ENCODE results near the gene MMP2. TPM values are rescaled to one million over a fixed set of nuclear protein-coding genes. Genes with fewer than 3 reads are reported as not detected.

Gene MMP2
- total RNA-seq, 6 donors from 2014 or later = 45.7 to 265 (median 143) TPM

DNA sequence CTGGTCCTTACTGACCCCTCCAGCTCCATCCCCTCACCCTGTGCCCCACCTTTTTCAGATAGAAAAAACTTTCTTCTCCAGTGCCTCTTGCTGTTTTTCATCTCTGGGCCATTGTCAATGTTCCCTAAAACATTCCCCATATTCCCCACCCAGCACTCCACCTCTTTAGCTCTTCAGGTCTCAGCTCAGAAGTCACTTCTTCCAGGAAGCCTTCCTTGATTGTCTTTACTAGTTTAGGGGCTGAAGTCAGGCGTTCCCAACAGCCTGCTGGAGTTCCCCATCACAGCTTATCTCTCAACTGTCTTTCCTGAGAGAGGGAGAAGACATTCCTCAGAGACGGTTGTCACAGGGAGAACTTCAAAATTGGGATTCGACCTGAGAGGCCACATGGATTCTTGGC lies 1.3 kb upstream of the MMP2 start:
- Histone ChIP-seq H3K36me3 (no peaks in the 10 kb centered on the region), H3K27me3 (peaks cover 0 to 23% (median 2%) of the 10 kb centered on the region in 4 donors), H3K27ac (peak overlapping the region; percentile 6 to 91 (median 87)), H3K9me3 (no peaks in the 10 kb centered on the region), H3K4me1 (peaks cover 0 to 23% (median 12%) of the 10 kb centered on the region in 4 donors), H3K4me3 (no peak overlapping the region)
- ATAC-seq (ENCODE audit: low FRiP score in 2 of 2) (no peak), DNase-seq (no peak)
- TF ChIP-seq POLR2AphosphoS5 (IDR thresholded peaks at IDR 0.05) (no peak), EP300 (IDR thresholded peaks at IDR 0.05) (no peak), POLR2A (IDR thresholded peaks at IDR 0.05) (no peak)
- TF ChIP-seq, protein P1, sequence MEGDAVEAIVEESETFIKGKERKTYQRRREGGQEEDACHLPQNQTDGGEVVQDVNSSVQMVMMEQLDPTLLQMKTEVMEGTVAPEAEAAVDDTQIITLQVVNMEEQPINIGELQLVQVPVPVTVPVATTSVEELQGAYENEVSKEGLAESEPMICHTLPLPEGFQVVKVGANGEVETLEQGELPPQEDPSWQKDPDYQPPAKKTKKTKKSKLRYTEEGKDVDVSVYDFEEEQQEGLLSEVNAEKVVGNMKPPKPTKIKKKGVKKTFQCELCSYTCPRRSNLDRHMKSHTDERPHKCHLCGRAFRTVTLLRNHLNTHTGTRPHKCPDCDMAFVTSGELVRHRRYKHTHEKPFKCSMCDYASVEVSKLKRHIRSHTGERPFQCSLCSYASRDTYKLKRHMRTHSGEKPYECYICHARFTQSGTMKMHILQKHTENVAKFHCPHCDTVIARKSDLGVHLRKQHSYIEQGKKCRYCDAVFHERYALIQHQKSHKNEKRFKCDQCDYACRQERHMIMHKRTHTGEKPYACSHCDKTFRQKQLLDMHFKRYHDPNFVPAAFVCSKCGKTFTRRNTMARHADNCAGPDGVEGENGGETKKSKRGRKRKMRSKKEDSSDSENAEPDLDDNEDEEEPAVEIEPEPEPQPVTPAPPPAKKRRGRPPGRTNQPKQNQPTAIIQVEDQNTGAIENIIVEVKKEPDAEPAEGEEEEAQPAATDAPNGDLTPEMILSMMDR (IDR thresholded peaks at IDR 0.05) = no peak
- WGBS, 2 donors = 78 to 81% methylated on average over 3 of the region's 3 CpGs

DNA sequence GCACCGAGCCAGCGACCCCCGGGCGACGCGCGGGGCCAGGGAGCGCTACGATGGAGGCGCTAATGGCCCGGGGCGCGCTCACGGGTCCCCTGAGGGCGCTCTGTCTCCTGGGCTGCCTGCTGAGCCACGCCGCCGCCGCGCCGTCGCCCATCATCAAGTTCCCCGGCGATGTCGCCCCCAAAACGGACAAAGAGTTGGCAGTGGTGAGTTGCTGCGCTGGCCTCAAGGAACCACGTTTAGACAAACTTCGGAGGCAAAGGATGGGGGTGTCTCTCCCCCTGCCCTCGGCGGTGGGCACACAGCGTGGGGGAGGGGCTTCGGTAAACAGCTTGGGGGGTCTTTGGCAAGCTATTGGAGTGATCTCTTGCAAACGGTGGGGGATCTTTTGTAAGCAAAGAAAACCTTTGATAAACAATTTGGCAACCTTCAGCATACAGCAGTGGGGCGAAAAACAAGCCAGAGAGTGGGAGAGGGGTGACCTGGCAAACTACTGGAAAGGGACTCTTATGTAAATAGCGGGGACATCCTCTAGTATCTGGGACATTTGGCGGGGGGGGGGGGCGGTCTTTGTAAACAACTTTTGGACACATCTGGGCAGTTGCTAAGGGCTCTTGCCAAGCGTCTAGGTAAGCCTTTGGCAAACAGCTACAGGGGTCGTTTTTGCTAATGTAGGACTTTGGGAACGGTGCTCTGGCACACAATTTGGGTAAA lies 587 bp downstream of the MMP2 start:
- Histone ChIP-seq H3K36me3 (no peaks in the 10 kb centered on the region), H3K4me3 (peak overlapping the region; percentile 16 to 54 (median 48)), H3K4me1 (peaks cover 0 to 23% (median 12%) of the 10 kb centered on the region in 4 donors), H3K27me3 (peaks cover 0 to 23% (median 2%) of the 10 kb centered on the region in 4 donors), H3K9me3 (no peaks in the 10 kb centered on the region), H3K27ac (peak overlapping the region; percentile 73 to 91 (median 87))
- TF ChIP-seq EP300 (IDR thresholded peaks at IDR 0.05) (no peak), POLR2A (IDR thresholded peaks at IDR 0.05) (peak in 1 of 4 donors; percentile 8)
- no peak for DNase-seq
- ATAC-seq (ENCODE audit: low FRiP score in 2 of 2) = no peak
- 2% methylated on average over 14 to 26 of the region's 41 CpGs for whole genome bisulfite sequencing, 2 donors

DNA sequence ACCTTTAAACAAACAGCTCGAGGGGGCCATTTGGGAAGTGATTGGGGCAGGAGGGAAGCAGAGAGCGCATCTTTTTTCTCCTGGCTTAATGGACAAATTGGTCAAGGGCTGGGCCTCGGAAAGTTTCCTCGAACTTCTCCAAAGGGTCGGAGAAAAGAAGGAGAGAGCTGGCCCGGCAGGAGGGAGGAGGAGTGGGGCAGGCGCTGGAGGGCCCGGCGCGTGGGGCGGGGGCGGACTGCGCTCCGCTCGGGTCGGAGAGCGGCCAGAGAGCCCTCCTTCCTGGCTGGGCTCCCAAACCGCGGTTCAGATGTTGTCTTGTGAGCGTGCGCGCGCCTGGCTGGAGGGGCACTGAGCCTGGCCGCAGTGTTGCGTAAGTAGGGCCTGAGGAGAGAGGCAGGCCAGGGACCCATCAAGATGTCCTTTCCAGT lies 1.2 kb downstream of the MMP2 start:
- peaks cover 0 to 23% (median 12%) of the 10 kb centered on the region in 4 donors for H3K4me1 ChIP-seq
- H3K27me3 ChIP-seq = peaks cover 0 to 23% (median 2%) of the 10 kb centered on the region in 4 donors
- H3K4me3 ChIP-seq = peak overlapping the region in 3 of 4 donors; percentile 41 to 54 (median 54)
- ATAC-seq (ENCODE audit: low FRiP score in 2 of 2) = peak; percentile 17 to 86
- peak; percentile 70 to 93 for DNase-seq
- H3K27ac ChIP-seq = peak overlapping the region; percentile 73 to 91 (median 87)
- 0 to 1% methylated on average over 11 to 25 of the region's 25 CpGs for WGBS, 2 donors
- H3K9me3 ChIP-seq = no peaks in the 10 kb centered on the region
- TF ChIP-seq EP300 (IDR thresholded peaks at IDR 0.05) (no peak), POLR2A (IDR thresholded peaks at IDR 0.05) (peak in 1 of 4 donors; percentile 28), POLR2AphosphoS5 (IDR thresholded peaks at IDR 0.05) (peak in 1 of 2 donors; percentile 71)
- TF ChIP-seq, protein P1 (IDR thresholded peaks at IDR 0.05) = no peak
- peaks cover 0 to 4% (median 0%) of the 10 kb centered on the region in 4 donors for H3K36me3 ChIP-seq

DNA sequence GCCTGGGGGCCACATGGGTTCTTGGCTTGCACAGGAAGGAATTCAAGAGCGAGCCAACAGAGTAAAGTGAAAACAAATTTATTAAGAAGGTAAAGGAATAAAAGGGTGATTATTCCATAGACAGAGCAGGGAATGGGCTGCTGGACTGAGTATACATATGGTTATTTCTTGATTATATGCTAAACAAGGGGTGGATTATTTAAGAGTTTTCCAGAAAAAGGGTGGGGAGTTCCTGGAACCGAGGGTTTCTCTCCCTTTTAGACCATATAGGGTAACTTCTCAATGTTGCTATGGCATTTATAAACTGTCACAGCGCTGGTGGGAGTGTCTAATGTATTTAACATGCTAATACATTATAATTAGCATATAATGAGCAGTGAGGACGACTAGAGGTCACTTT lies 2.0 kb downstream of the MMP2 start:
- no peak for TF ChIP-seq POLR2AphosphoS5 (IDR thresholded peaks at IDR 0.05)
- TF ChIP-seq, protein P1 (IDR thresholded peaks at IDR 0.05) = no peak
- TF ChIP-seq POLR2A (IDR thresholded peaks at IDR 0.05) = no peak
- TF ChIP-seq EP300 (IDR thresholded peaks at IDR 0.05) = no peak
- peaks cover 0 to 4% (median 0%) of the 10 kb centered on the region in 4 donors for H3K36me3 ChIP-seq
- DNase-seq = no peak
- H3K4me3 ChIP-seq = peak overlapping the region; percentile 9 to 54 (median 48)
- peak overlapping the region in 2 of 4 donors; percentile 86 to 91 for H3K27ac ChIP-seq
- H3K9me3 ChIP-seq = no peaks in the 10 kb centered on the region
- peaks cover 0 to 23% (median 12%) of the 10 kb centered on the region in 4 donors for H3K4me1 ChIP-seq
- no peak for ATAC-seq (ENCODE audit: low FRiP score in 2 of 2)
- peaks cover 0 to 23% (median 2%) of the 10 kb centered on the region in 4 donors for H3K27me3 ChIP-seq
- 65 to 74% methylated on average over 4 of the region's 4 CpGs for WGBS, 2 donors

DNA sequence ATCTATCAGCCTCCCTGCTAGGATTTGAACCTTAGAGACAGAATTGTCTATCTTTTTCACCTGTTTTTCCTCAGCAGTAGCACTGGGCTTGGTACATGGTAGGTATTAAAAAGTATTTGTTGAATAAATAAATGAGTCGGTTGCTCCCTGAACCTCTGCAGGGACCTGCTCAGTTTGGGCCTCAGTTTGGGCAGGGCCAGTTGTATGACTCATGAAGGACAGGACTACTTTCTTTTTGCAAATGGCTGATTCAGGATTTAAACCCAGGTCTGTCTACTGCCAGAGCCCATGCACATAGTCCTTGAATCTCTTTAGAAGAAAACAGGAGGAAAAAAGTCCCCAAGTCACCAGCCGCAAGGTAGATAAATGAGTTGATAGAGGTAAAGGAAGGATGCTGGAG lies 3.1 kb downstream of the MMP2 start:
- Histone ChIP-seq H3K27ac (no peak overlapping the region), H3K36me3 (peaks cover 0 to 4% (median 0%) of the 10 kb centered on the region in 4 donors), H3K9me3 (no peaks in the 10 kb centered on the region), H3K4me3 (no peak overlapping the region), H3K4me1 (peaks cover 0 to 23% (median 10%) of the 10 kb centered on the region in 4 donors), H3K27me3 (peaks cover 0 to 23% (median 2%) of the 10 kb centered on the region in 4 donors)
- TF ChIP-seq POLR2A (IDR thresholded peaks at IDR 0.05) (no peak), EP300 (IDR thresholded peaks at IDR 0.05) (no peak), POLR2AphosphoS5 (IDR thresholded peaks at IDR 0.05) (no peak)
- TF ChIP-seq, protein P1 (IDR thresholded peaks at IDR 0.05) = no peak
- 77 to 78% methylated on average over 2 of the region's 2 CpGs for WGBS, 2 donors
- ATAC-seq (ENCODE audit: low FRiP score in 2 of 2) (no peak), DNase-seq (no peak)
